Muscle layer of colon (tissue), 2 donors: ENCODE data around the gene TMIGD2.
A peak's percentile ranks its signal among the peaks of the same experiment; 100 is the strongest.
"Not testable (repeated sequence)": the region's sequence is repeated elsewhere in the genome, so short reads cannot be mapped to it uniquely, and the experiment has no call there.

Experiments
- H3K27ac ChIP-seq: one replicate; pipeline ENCODE4 v1.7.0; 2013; ENCODE audit warnings: low read depth, mild to moderate bottlenecking, low read length, moderate library complexity
- H3K27me3 ChIP-seq, 2 donors: one replicate each; pipeline ENCODE4 v1.7.0; 2013; ENCODE audit warnings: low read length in 2 of 2, mild to moderate bottlenecking in 2 of 2; ENCODE audit not compliant: insufficient read depth in 2 of 2, control insufficient read depth in 1 of 2
- H3K36me3 ChIP-seq: one replicate; pipeline ENCODE4 v1.7.0; 2013; ENCODE audit warnings: mild to moderate bottlenecking, low read length; ENCODE audit not compliant: insufficient read depth
- H3K4me1 ChIP-seq: one replicate; pipeline ENCODE4 v1.7.0; 2013; ENCODE audit warnings: mild to moderate bottlenecking, low read length; ENCODE audit not compliant: insufficient read depth
- H3K4me3 ChIP-seq, 2 donors: one replicate each; pipeline ENCODE4 v1.7.0; 2013; ENCODE audit warnings: low read length in 2 of 2, low read depth in 1 of 2, mild to moderate bottlenecking in 1 of 2, moderate library complexity in 1 of 2
- H3K9ac ChIP-seq: one replicate; pipeline ENCODE4 v1.7.0; 2013; ENCODE audit warnings: low read length
- H3K9me3 ChIP-seq: one replicate; pipeline ENCODE4 v1.7.0; 2013; ENCODE audit warnings: mild to moderate bottlenecking, low read length
- donor health status: abdominal sarcoma.
- donor health status: Adenocarcinoma of cecum.

TMIGD2 gene

GRCh38 chr19:4302243-4302640, at the start of gene TMIGD2:
TMIGD2 (minus strand) TSS chr19:4302389; CDS start chr19:4302385, 4 bp downstream.
- Histone ChIP-seq H3K27ac (no peak within 1 kb of the TSS), H3K9ac (no peak within 1 kb of the TSS), H3K4me3 (no peak within 1 kb of the TSS)

GRCh38 chr19:4350726-4351125, 48.5 kb upstream of the TMIGD2 start:
- no peak overlapping the region for H3K9ac ChIP-seq
- H3K27me3 ChIP-seq, result no peaks in the 10 kb centered on the region
- H3K36me3 ChIP-seq, result peaks cover 17% of the 10 kb centered on the region
- no peaks in the 10 kb centered on the region for H3K9me3 ChIP-seq
- no peak overlapping the region for H3K4me3 ChIP-seq
- no peaks in the 10 kb centered on the region for H3K4me1 ChIP-seq
- H3K27ac ChIP-seq, result no peak overlapping the region

More at GRCh38 chr19:4302243-4302640, at the start of gene TMIGD2:
- no peaks in the 10 kb centered on the region for H3K36me3 ChIP-seq
- H3K27me3 ChIP-seq, result peaks cover 4 to 15% of the 10 kb centered on the region in 2 donors
- H3K4me1 ChIP-seq, result no peaks in the 10 kb centered on the region
- H3K9me3 ChIP-seq, result no peaks in the 10 kb centered on the region

- H3K4me1 ChIP-seq, result no peaks in the 10 kb centered on the region
- H3K36me3 ChIP-seq, result peaks cover 17% of the 10 kb centered on the region
- no peak overlapping the region for H3K27ac ChIP-seq
- H3K9ac ChIP-seq, result no peak overlapping the region
- H3K4me3 ChIP-seq, result no peak overlapping the region
- H3K9me3 ChIP-seq, result no peaks in the 10 kb centered on the region
- no peaks in the 10 kb centered on the region for H3K27me3 ChIP-seq
These were observed 47.9 kb upstream of the TMIGD2 start for GRCh38 chr19:4350111-4350510.

GRCh38 chr19:4349225-4349624, 47.0 kb upstream of the TMIGD2 start:
- not testable (repeated sequence) for H3K9ac ChIP-seq, H3K9me3 ChIP-seq, H3K4me1 ChIP-seq, H3K4me3 ChIP-seq, H3K27ac ChIP-seq, H3K27me3 ChIP-seq
- H3K36me3 ChIP-seq, result peaks cover 17% of the 10 kb centered on the region

- Histone ChIP-seq H3K4me3 (no peak overlapping the region), H3K9ac (no peak overlapping the region), H3K27ac (no peak overlapping the region), H3K9me3 (no peaks in the 10 kb centered on the region), H3K36me3 (peaks cover 17% of the 10 kb centered on the region), H3K27me3 (no peaks in the 10 kb centered on the region), H3K4me1 (peaks cover 6% of the 10 kb centered on the region)
These were observed 45.3 kb upstream of the TMIGD2 start for GRCh38 chr19:4347521-4347920.

- no peaks in the 10 kb centered on the region for H3K9me3 ChIP-seq
- no peaks in the 10 kb centered on the region for H3K27me3 ChIP-seq
- peaks cover 12% of the 10 kb centered on the region for H3K4me1 ChIP-seq
- peaks cover 17% of the 10 kb centered on the region for H3K36me3 ChIP-seq
- no peak overlapping the region for H3K27ac ChIP-seq
- no peak overlapping the region for H3K4me3 ChIP-seq
- no peak overlapping the region for H3K9ac ChIP-seq
These were observed 43.8 kb upstream of the TMIGD2 start for GRCh38 chr19:4346020-4346383.

GRCh38 chr19:4345342-4346019, 43.3 kb upstream of the TMIGD2 start:
- Histone ChIP-seq H3K9me3 (no peaks in the 10 kb centered on the region), H3K27ac (no peak overlapping the region), H3K4me1 (peaks cover 12% of the 10 kb centered on the region), H3K27me3 (no peaks in the 10 kb centered on the region), H3K9ac (no peak overlapping the region), H3K36me3 (peaks cover 15% of the 10 kb centered on the region), H3K4me3 (no peak overlapping the region)

- Histone ChIP-seq H3K4me3 (peak within 1 kb of the TSS; percentile 74 to 88), H3K27ac (peak within 1 kb of the TSS; percentile 98), H3K36me3 (peaks cover 11% of the 10 kb centered on the region), H3K27me3 (no peaks in the 10 kb centered on the region), H3K9me3 (no peaks in the 10 kb centered on the region), H3K4me1 (peaks cover 12% of the 10 kb centered on the region), H3K9ac (peak within 1 kb of the TSS; percentile 72)
These were observed 41.5 kb upstream of the TMIGD2 start, which contains the start of gene MPND for GRCh38 chr19:4343370-4344307. MPND (plus strand) TSS chr19:4343562; CDS start chr19:4343594, 32 bp downstream.

- H3K36me3 ChIP-seq, result peaks cover 11% of the 10 kb centered on the region
- peaks cover 12% of the 10 kb centered on the region for H3K4me1 ChIP-seq
- H3K9ac ChIP-seq, result peak overlapping the region; percentile 72
- H3K27ac ChIP-seq, result peak overlapping the region; percentile 98
- no peaks in the 10 kb centered on the region for H3K9me3 ChIP-seq
- no peaks in the 10 kb centered on the region for H3K27me3 ChIP-seq
- peak overlapping the region; percentile 74 to 88 for H3K4me3 ChIP-seq
These were observed 40.6 kb upstream of the TMIGD2 start for GRCh38 chr19:4342615-4343369.

GRCh38 chr19:4342314-4342614, 40.1 kb upstream of the TMIGD2 start:
- Histone ChIP-seq H3K9ac (peak overlapping the region; percentile 72), H3K9me3 (no peaks in the 10 kb centered on the region), H3K27ac (peak overlapping the region; percentile 98), H3K27me3 (no peaks in the 10 kb centered on the region), H3K4me1 (peaks cover 12% of the 10 kb centered on the region), H3K4me3 (peak overlapping the region; percentile 74 to 88), H3K36me3 (peaks cover 8% of the 10 kb centered on the region)
